Activated CD4-positive, CD25-positive, alpha-beta regulatory T cell (primary cell): ENCODE results near the gene SLC39A5.
"Not testable (repeated sequence)": the region's sequence is repeated elsewhere in the genome, so short reads cannot be mapped to it uniquely, and the experiment has no call there.

Source experiments
- DNase-seq, 4 experiments: peaks; one replicate each; lab custom pipeline; 2025; lab: John Stamatoyannopoulos, UW

Gene SLC39A5

DNA sequence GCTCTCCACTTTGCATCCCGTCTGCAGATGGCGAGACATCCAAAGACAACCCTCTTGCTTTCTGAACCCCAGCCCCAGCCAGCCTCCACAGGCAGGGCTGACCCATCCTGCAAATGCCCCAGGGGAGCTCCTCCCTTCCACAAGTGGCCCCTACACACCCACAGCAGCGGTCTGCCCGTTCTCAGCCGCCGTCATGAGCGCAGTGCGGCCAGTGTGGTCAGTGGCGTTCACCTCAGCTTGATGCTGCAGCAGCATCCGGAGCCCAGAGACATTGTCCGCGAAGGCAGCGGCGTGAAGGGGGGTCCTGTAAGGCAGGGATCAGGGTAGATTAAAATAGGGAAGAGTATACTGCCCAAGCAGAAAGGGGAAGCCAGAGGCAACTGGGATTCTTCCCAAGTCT lies 14.6 kb downstream of the SLC39A5 start:
- no peak for DNase-seq

DNA sequence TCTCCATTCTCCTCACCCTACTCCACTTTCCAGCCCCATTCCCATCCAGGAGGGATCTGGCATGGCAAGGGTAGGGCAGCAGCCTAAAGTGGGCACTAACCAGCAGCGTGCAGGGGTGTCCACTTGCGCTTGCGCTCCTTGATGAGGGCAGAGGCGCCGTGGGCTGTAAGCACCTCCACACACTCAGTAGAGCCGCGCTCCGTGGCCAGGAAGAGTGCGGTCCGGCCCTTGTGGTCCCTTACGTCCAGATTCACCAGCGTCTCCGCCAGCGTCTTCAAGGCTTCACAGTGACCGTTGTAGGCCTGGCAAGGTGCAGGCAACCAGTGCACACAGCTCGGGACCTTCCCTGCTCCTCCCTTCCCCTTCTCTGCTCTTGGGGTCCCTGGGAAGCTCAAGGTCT lies 18.1 kb downstream of the SLC39A5 start:
- DNase-seq = no peak

DNA sequence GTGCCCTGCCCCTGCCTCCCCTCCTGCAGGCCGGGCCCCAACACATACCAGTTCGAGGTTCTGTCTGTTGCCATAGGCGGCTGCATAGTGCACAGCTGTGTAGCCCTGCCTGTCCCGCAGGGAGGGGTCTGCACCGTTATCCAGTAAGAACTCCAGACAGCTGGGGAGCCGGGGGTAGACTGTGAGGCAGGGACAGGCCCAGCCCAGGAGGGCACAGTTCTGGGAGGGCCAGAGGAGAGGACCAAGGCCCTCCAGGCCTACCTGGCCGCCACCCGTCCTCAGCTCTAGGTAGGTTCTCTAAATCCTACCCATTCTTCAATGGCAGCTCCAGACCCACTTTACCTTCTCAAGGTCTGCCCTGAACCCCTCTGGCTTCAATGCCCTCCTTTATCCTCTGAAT lies 18.9 kb downstream of the SLC39A5 start:
- no peak for DNase-seq

DNA sequence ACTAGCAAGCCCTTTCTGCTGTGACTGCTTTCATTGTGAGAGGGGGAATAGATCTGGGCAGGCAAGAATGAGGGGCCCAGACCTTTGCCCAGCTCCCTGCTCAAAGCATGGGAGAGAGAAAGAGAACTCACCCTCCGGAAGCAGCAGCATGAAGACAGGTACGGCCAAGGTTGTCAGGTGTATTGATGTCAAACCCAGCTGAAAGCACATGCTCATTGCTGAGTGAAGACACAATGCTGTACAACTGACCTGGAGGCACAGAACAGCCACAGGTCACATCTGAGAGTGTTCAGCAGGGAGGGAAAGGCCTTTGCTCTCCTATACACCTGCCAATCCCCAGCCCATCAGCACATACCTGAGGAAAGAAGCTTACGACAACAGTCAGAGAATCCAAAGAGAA lies 22.8 kb downstream of the SLC39A5 start:
- no peak for DNase-seq

DNA sequence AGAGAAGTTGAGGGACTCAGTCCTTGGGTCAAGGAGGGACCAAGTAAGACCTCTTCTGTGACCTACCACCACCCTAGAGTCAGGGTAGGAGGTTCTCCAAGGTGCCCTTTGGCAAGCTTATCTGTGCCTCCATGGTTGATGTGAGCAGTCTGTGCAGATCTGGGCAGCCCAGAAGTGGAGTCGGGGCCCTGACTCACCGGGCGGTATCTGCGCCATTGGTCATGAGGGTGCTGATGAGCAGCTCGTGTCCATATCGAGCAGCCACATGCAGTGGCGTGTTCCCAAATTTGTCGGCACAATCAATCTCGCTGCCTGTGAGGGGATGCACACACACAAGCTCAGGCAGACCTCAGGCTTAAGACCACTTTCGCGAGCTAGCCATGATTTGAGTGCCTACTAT lies 23.2 kb downstream of the SLC39A5 start:
- no peak for DNase-seq

DNA sequence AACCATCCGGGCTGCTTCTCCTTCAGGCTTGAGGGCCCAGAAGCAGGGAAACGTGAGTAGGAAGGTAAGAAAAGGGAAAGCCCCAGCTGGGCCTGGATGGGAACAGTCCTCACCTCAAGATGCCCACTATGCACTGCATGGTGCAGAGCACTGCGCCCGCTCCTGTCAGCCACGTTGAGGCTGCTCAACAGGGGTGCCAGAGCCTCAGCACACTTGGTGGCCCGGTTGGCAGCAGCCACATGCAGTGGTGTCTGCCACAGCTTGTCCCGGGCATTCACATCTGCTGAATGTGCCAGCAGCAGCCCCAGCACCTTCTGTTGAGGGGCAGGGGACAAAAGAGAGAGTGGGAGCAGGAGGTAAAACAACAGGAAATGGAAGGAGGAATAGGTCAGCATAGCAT lies 25.8 kb downstream of the SLC39A5 start:
- no peak for DNase-seq

DNA sequence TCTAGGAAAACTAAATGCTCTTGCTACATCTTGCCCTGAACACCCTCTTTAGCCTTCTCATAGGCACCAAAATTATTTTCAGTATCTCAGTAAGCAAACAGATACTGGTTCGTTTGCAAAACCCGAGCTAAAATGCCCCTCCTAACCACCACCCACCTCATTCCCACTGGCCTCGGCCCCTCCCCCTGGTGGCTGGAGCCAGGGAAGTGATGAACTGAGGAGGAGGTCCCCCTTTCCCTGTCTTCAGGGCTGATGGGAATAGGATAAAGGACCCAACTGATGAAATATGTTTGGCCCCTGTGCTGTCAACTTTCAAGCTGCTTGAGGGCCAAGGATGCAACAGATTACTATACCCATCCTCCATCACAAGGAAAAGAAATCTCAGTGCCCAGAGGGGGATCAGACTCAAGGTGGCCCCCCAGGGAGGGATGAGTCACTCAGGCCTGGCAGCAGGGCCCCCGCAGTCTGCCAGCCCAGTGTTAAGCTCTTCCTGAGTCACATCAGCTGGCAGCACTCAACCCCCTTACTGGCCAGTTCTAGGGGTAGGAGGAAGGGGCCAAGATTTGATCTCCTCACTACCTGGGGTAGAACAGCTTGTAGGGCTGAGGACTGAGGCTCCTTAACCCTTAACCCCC lies 26.6 kb downstream of the SLC39A5 start:
- no peak for DNase-seq

DNA sequence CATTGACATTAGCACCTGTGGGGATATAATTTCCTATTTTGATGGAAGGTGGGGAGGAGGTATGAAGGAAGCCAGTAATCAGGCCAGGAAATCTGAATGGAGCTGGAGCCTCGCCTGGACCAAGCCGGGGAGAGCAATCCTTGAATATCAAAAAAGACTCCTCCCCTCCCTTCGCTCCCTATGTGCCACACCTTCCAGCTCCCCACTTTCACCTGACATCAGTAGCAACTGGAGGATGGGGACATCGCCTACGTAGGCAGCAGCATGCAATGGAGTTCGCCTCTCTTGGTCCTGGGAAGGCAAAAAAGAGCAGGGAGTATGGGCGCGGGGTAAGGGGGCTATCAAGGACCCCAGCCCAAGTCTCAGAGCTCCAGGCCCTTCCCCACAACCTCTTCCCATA lies 27.2 kb downstream of the SLC39A5 start:
- DNase-seq = no peak

DNA sequence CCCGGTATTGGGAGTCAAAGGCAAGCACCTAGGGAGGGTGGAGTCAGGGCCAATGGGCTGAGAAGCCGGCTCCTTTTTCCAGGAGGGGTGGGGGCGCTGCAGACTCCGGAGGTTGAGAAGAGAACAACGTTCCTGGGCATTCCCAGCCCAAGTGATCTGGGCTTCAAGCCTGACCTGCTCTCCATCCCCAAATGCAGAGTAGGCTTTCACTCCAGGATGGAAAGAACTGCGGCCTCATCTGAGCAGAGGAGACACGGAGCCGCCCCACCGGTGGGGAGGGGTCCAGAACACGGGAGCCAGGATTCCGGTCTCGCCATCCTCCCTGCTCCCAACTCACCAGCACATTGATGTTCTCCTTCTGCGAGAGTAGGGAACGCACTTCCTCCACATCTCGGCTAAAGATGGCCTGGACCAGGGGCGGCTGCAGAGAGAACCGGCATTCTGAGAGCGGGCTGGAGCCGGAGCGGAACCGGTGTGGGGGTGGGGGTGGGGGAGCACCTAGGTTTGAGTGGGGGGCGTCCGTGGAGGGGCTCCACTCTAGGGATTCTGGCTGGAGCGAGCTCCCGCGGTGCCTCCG lies 27.7 kb downstream of the SLC39A5 start:
- DNase-seq = no peak

DNA sequence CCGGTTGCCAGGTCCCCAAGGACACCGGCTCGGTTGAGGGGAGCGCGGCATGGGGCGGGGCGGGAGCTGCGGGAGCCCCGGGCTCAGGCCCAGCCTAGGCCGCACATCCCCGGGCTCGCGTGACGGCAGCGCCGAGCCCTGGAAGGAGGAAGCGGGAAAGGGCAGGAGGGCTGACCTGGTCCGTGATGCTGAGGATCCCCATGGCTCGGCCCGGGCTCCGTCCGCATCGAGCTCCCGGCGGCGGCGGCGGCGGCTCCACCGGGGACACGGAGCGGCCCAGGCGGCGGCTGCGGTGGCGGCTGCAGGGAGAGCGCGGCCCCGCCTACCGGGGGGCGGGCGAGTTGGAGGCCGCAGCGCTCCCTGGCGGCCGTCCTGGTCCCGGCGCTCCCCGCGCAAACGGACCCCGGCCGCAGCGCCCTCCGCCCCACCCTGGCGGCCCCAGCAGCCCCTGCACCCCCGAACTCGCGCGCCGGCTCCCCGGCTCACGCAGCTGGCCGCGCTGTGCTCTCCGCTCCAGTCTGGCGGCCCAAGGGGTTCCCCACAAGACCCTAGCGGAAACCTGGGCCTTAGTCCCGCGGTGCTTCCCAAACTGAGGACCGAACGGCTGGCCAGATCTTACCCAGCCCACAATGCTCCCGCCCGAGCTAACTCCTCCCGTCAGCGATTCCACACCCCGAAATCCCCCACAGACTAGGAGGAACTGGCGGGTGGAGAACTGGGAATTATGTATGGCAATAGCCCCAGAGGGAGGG lies 28.4 kb downstream of the SLC39A5 start, which contains the start of gene ANKRD52:
Gene ANKRD52, minus strand, starts transcription at position 317 of the 752 bp plus-strand sequence. Its CDS starts 115 bp downstream, at position 202.
- DNase-seq = peak; percentile 61 to 73 (median 68)

DNA sequence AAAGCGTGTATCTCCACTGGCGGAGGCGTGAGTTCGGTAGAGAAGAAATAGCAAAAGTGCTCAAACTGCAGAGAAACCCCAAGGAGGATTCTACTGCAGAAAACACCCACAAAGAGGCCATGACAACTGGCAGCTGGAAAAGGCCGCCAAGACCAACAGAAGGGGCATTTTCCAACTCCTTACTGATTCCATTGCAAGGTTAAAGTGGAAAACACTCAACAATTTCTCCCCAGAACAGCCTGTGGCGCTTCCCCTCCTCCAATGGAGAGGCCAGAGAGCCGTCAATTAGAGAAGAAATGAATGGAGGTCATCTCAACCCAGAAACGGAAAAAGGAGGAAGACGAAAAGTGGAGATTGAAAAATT lies 29.0 kb downstream of the SLC39A5 start:
- DNase-seq = no peak

DNA sequence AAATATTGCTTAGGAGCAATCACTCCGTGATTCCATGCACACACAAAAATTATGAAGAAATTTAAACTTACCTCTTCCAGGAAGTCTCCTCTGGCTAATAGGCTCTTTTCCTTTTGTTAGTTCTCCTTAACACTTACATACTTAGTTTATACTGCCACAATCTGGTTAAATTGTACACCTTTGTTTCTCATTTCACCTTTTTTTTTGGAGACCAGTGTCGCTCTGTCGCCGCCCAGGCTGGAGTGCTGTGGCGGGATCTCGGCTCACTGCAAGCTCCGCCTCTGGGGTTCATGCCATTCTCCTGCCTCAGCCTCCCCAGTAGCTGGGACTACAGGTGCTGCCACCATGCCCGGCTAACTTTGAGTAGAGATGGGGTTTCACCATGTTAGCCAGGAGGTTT lies 30.5 kb downstream of the SLC39A5 start:
- DNase-seq = no peak

DNA sequence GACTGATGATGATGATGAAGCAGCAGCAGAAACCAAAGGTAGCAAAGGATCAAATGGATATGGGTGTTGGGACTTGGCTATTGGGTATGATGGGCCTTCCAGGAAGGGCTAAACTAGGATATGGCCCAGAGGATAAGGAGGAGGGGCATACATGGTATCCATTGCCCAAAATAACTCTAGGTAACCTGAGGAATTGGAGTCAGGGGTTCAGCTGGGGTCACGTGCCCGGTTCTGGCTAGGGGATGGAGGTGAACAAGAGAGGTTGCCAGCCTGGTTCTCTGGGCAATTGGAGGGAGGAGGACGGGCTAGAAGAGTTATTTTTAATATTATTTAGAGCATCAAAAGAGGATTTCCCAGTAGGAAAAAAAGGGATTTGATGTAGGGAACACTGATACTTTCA lies 31.1 kb downstream of the SLC39A5 start:
- DNase-seq = no peak

DNA sequence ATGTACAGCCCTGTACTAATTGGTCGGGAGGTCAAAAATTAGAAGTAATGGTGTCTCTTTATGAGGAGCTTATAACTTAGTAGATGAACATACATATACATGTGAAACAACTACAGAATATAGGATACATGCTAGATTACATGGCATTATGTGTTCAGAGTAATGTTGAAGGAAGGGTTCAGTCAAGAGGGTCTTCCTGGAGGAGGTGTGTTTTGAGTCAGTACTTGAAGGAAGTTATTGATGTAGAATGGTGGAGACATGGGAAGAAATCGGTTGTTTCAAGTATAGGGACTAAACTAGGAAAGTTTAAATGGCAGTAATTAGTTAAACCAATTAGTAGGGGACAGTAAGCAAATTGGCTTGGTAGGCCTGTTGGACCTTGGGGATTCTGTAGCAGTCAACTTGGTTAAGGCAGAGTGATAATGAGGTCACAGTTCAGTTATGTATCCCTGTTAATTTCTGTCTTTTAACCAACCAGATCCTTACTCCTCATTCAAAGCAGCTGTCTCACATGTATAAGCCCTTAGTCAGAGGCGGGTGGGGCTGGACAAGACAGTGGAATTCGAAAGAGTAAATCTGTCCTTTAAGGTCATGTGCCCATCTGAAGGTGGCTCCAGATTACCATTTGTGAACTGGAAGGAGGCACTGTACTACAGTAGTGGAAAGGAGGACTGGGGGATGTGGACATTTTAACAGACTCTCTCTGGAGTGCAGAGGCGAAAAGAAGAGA lies 31.8 kb downstream of the SLC39A5 start:
- DNase-seq = no peak

DNA sequence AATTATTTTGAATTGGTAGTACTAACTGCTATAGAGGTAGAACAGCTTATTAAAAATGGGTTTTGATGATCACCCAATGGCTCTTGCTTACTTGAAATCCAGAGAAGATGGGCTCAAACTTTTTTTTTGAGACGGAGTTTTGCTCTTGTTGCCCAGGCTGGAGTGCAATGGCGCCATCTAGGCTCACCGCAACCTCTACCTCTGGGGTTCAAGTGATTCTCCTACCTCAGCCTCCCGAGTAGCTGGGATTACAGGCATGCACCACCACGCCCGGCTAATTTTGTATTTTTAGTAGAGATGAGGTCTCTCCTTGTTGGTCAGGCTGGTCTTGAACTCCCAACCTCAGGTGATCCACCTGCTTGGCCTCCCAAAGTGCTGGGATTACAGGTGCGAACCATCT lies 33.1 kb downstream of the SLC39A5 start:
- DNase-seq = not testable (repeated sequence)

DNA sequence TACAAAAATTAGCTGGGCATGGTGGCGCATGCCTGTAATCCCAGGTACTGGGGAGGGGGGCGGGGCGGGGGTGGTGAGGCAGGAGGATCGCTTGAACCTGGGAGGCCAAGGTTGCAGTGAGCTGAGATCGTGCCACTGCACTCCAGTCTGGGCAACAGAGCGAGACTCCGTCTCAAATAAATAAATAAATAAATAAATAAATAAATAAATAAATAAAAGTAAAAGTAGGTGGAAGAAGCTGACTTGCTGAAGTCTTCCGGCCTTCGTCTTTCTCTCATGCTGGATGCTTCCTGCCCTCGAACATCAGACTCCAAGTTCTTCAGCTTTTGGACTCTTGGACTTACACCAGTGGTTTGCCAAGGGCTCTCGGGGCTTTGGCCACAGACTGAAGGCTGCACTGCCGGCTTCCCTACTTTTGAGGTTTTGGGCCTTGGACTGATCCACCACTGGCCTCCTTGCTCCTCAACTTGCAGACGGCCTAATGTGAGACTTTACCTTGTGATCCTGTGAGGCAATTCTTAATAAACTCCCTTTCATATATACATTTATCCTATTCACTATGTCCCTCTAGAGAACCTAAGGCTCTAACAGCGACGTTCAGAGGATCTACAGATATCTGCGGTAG lies 36.3 kb downstream of the SLC39A5 start:
- DNase-seq = not testable (repeated sequence)

DNA sequence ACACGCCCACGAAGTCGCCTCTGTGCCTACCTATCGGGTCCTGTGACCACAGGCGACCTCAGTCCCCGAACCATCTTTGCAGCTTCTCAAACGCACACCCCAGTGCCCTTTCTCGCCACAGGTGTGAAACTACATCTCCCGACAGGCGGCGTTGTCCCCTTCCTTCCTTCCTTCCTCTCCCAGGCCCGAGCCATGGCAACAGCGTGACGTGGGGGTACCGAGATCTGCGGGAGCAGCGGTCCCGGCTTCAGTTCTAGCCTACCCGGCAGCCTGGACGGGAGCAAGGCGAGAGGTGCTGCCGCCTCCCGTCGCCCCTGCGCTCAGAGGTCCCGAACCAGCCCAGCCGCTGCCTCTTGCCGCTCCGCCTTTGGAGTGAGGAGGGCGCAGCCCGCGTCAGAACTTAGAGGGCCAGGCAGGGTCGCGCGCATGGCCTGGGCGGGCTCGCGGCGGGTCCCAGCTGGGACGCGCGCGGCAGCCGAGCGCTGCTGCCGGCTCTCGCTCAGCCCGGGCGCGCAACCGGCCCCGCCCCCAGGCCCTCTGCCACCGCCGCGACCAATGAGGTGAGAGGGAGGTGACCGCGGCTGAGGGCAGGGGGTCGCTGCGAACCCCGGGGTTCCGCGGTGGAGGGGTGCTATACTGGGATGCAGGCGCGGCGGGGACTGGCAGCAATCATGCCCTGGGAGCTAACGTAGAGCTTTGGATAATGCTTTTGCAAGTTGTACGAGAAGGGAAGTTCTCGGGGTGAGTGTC lies 37.0 kb downstream of the SLC39A5 start, which contains the start of gene COQ10A:
Gene COQ10A, plus strand, starts transcription at position 250 of the 750 bp plus-strand sequence. Its CDS starts 177 bp downstream, at position 427.
- DNase-seq = peak; percentile 63 to 78 (median 74)

DNA sequence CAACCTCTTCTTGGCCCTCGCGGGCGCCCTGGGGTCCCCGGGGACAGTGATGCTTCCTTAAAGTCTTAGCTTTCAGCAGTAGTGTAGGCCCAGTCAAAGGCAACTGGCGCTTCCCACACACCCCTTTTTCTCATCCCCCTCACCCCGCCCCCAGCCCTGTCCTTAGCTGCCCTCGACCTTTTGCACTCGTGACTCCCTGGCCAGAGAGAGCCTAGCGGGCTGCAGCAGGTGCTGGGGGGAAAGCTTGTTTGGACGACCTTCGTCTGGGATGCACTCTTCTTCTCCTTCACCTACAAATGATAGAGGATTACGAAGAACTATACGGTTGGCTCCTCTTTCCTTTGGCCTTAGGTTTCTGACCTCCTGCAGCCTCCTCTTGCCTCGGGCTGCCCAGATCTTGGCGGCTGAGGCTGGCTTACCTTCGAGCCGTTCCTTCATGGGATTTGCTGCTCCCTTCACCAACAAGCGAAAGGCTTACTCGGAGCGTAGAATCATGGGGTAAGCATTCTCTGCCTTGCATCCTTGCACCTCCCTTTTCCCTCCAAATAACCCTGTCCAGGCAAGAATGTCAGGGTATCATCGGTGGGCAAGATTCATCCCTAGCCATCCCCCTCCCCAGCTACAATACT lies 37.7 kb downstream of the SLC39A5 start:
- no peak for DNase-seq

DNA sequence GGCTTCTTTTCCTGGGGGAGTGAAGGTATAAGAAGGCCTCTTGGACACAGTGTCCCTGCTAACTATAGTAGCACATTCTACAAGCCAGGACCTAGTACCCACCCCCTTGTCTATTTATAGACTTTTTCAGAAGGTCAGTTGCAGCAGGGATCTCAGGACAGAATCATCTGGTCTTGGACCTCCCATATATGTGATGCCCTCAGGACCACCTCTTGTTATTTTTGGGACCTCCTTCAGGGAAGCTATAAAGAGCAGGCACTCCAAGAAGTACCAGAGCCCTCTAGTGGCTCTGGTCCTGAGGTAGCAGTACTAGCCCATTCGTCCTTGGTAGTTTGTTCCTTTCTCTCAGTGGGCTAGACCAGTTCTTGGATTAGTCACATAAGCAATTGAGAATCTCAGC lies 41.2 kb downstream of the SLC39A5 start:
- DNase-seq = no peak

DNA sequence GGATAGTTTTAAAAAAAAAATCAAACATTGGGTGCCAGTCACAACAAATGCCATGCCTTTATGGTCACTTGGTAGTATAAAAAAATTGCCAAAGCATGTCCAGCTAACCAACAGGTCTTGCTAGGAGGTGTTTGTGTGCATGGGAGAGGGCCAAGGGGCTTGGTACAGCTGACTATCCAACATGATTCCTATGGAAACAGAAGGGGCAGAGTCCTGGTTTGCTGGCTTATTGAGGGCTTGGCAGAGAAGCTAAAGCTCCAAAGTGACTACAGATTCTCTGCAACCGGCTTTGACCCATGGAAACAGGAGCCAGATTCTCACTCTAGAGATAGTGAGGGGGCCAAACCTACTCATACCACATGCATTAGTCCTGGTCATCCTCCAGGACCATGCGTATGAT lies 42.6 kb downstream of the SLC39A5 start:
- DNase-seq = not testable (repeated sequence)

DNA sequence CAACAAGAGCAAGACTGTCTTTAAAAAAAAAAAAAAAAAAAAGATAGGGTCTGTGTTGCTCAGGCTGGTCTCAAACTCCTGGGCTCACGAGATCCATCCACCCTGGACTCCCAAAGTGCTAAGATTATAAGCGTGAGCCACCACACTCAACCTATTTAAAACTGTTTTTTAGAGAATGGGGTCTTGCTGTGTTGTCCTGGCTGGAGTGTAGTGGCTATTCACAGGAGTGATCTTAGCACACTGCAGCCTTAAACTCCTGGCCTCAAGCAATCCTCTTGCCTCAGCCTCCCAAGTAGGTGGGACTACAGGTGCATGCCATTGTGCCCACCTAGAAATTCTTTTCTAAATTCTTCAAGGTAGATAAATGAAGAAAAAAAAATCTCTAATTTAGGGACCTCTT lies 44.4 kb downstream of the SLC39A5 start:
- DNase-seq = no peak
